A673 (cell line): ENCODE measurements around the gene SLFN5. TPM values are rescaled to one million over a fixed set of nuclear protein-coding genes. Genes with fewer than 3 reads are reported as not detected.

Source experiments
- BruUV-seq: library from RNA; stranded (reverse); fragments of 400-500 nt; replicated peaks from 2 replicates; lab custom pipeline; 2021; lab: Mats Ljungman, UMichigan
- CTCF ChIA-PET: fragments of 300-600 bp; sonication (Branson Sonifier 250); formaldehyde crosslinking; loops from one replicate; lab custom pipeline; 2022; ENCODE audit warnings: antibody characterized with exemption; lab: Charles Lee
- POLR2A ChIA-PET: fragments of 300-600 bp; sonication (Branson Sonifier 250); formaldehyde crosslinking; loops from one replicate; lab custom pipeline; 2022; ENCODE audit warnings: antibody characterized with exemption; ENCODE audit not compliant: low non-redundant PET; lab: Charles Lee
- DNase-seq: peaks from one replicate; pipeline ENCODE4 v3.0.0-alpha.2; 2015; ENCODE audit warnings: low spot score
- H3K27ac ChIP-seq: fragments of 200-600 bp; sonication (generic); 2 replicates; pipeline ENCODE4 v1.5.1; 2016; ENCODE audit warnings: mixed run types, low read depth, mild to moderate bottlenecking, mixed read lengths, antibody characterized with exemption, low read length; ENCODE audit not compliant: poor library complexity, severe bottlenecking
- H3K27me3 ChIP-seq: fragments of 200-600 bp; sonication (generic); replicated peaks from 2 replicates; pipeline ENCODE4 v1.6.1; 2017; ENCODE audit warnings: mixed run types, low read depth, mild to moderate bottlenecking, mixed read lengths, antibody characterized with exemption, low read length; ENCODE audit not compliant: insufficient read depth, poor library complexity
- H3K36me3 ChIP-seq: fragments of 200-600 bp; sonication (generic); 2 replicates; pipeline ENCODE4 v1.6.1; 2016; ENCODE audit warnings: mixed run types, mild to moderate bottlenecking, mixed read lengths, antibody characterized with exemption, low read length; ENCODE audit not compliant: insufficient read depth, poor library complexity, severe bottlenecking
- H3K4me1 ChIP-seq: fragments of 200-600 bp; sonication (generic); 2 replicates; pipeline ENCODE4 v1.6.1; 2017; ENCODE audit warnings: mixed run types, mild to moderate bottlenecking, mixed read lengths, antibody characterized with exemption, low read length; ENCODE audit not compliant: insufficient read depth, poor library complexity, severe bottlenecking
- H3K4me3 ChIP-seq: fragments of 200-600 bp; sonication (generic); 2 replicates; pipeline ENCODE4 v1.5.1; 2016; ENCODE audit warnings: low read depth, mixed run types, mild to moderate bottlenecking, mixed read lengths, low read length; ENCODE audit not compliant: poor library complexity, severe bottlenecking
- H3K9me3 ChIP-seq: fragments of 200-600 bp; sonication (generic); 2 replicates; pipeline ENCODE4 v1.6.1; 2016; ENCODE audit warnings: mixed run types, low read depth, mild to moderate bottlenecking, mixed read lengths, antibody characterized with exemption, low read length; ENCODE audit not compliant: poor library complexity, severe bottlenecking
- CTCF ChIP-seq: fragments of 300-800, 200-600 bp; sonication (generic); conservative IDR thresholded peaks from 2 replicates; pipeline ENCODE4 v1.5.1; 2017; ENCODE audit warnings: low read depth, mild to moderate bottlenecking, antibody characterized with exemption, low read length, moderate library complexity, mixed read lengths
- EZH2 ChIP-seq: fragments of 200-600 bp; sonication (generic); IDR thresholded peaks from 2 replicates; pipeline ENCODE4 v1.6.1; 2017; ENCODE audit warnings: borderline replicate concordance, low read depth, mild to moderate bottlenecking, mixed read lengths, antibody characterized with exemption, low read length; ENCODE audit not compliant: poor library complexity, severe bottlenecking
- intact Hi-C: fragments of 100-400 bp; cut with micrococcal nuclease; formaldehyde crosslinking; loops from one replicate; pipeline ENCODE4 v1.10.0; 2022; ENCODE audit not compliant: unreplicated experiment
- total RNA-seq: library from RNA; stranded (reverse); gene quantifications from 2 replicates; pipeline ENCODE4 v1.2.3, GENCODE V29; 2021

The SLFN5 gene
- total RNA-seq, 1 experiment from 2014 or later: 5.2 TPM

GRCh38 chr17:35210741-35211140 is 32.1 kb upstream of the SLFN5 start:
- BruUV-seq: no TSS peak
- no peaks in the 10 kb centered on the region for H3K27me3 ChIP-seq
- H3K36me3 ChIP-seq: no peaks in the 10 kb centered on the region
- POLR2A ChIA-PET: no interaction called here
- no peak for TF ChIP-seq EZH2
- no peak for TF ChIP-seq CTCF
- H3K4me1 ChIP-seq: no peaks in the 10 kb centered on the region
- DNase-seq: no peak
- H3K4me3 ChIP-seq: no peak overlapping the region
- H3K9me3 ChIP-seq: no peaks in the 10 kb centered on the region
- CTCF ChIA-PET: no interaction called here
- H3K27ac ChIP-seq: no peak overlapping the region
- intact Hi-C loops: no loop called here

GRCh38 chr17:35212668-35213067 is 30.2 kb upstream of the SLFN5 start:
- no peaks in the 10 kb centered on the region for H3K27me3 ChIP-seq
- CTCF ChIA-PET: no interaction called here
- POLR2A ChIA-PET: no interaction called here
- TF ChIP-seq CTCF (no peak), EZH2 (no peak)
- H3K4me3 ChIP-seq: no peak overlapping the region
- BruUV-seq: no TSS peak
- DNase-seq: no peak
- intact Hi-C loops: no loop called here
- H3K27ac ChIP-seq: no peak overlapping the region
- H3K9me3 ChIP-seq: no peaks in the 10 kb centered on the region
- H3K4me1 ChIP-seq: no peaks in the 10 kb centered on the region
- H3K36me3 ChIP-seq: no peaks in the 10 kb centered on the region

GRCh38 chr17:35213412-35213940 is 29.4 kb upstream of the SLFN5 start:
- no TSS peak for BruUV-seq
- Histone ChIP-seq H3K4me3 (no peak overlapping the region), H3K27ac (no peak overlapping the region), H3K36me3 (no peaks in the 10 kb centered on the region), H3K27me3 (no peaks in the 10 kb centered on the region), H3K9me3 (no peaks in the 10 kb centered on the region), H3K4me1 (no peaks in the 10 kb centered on the region)
- ChIA-PET POLR2A (no interaction called here), CTCF (no interaction called here)
- TF ChIP-seq CTCF (no peak), EZH2 (no peak)
- no peak for DNase-seq
- intact Hi-C loops: no loop called here
